HG03442 (cell line): ENCODE data around the gene TSNAXIP1.

ENCODE experiments used
- ATAC-seq: cut with Tn5 transposase; IDR thresholded peaks from one replicate; pipeline ENCODE4 v1.9.1; 2021; ENCODE audit warnings: mild to moderate bottlenecking, moderate library complexity; ENCODE audit not compliant: unreplicated experiment

TSNAXIP1 gene

DNA sequence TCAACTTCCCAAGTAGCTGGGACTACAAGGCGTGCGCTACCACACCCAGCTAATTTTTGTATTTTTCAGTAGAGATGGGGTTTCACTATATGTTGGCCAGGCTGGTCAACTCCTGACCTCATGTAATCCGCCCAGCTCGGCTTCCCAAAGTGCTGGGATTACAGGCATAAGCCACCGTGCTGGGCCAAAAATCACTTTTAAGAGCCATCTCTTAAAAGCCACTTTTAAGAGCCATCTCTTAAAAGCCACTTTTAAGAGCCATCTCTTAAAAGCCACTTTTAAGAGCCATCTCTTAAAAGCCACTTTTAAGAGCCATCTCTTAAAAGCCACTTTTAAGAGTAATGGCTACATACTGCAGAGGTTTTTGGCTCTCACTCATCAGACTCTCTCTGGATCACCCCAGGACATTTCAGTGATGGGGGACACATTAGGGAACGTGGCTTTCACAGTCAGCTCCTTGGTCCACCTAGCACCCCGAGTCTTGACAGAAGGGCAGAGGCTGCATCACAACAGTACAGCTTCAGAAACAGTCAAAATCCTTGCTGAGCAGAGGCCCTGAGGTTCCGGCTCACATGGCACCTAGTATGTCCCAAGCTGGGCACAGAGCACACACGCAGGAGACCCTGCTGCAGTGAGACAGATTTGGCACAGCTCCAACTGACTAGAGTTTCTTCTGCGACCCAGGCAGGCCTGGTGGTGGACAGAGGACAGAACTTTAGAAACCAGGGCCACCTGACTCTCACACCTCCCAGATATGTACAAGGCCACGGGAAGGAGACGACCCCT, 23.9 kb upstream of the TSNAXIP1 start:
- no peak for ATAC-seq

- ATAC-seq = no peak
These were observed 23.4 kb upstream of the TSNAXIP1 start for GRCh38 chr16:67783353-67783725.

DNA sequence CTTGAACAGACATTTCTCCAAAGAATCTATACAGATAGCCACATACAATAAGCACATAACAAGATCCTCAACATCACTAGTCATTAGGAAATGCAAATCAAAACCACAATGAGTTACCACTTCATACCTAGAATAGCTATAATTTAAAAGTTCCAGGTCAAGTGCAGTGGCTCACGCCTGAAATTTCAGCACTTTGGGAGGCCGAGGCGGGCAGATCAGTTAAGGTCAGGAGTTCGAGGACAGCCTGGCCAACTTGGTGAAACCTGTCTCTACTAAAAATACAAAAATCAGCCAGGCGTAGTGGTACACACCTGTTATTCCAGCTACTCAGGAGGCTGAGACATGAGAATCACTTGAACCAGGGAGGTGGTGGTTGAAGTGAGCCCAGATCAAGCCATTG, 20.2 kb upstream of the TSNAXIP1 start:
- ATAC-seq = no peak

DNA sequence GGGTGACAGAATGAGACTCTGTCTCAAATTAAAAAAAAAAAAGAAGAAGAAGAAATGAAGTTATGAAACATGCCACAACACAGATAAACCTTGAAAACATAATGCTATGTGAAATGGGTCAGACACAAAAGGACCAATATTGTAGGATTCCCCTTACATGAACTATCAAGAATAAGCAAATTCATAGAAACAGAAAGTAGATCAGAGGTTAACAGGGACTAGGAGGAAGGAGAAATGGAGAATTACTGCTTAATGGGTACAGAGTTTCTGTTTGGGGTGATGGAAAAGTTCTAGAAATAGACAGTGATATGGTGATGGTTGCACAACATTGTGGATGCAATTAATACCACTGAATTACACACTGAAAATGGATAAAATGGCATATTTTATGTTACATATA, 16.6 kb upstream of the TSNAXIP1 start:
- no peak for ATAC-seq

- no peak for ATAC-seq
These were observed 10.5 kb upstream of the TSNAXIP1 start for GRCh38 chr16:67796099-67796718.

GRCh38 chr16:67800338-67800926, 6.3 kb upstream of the TSNAXIP1 start:
- no peak for ATAC-seq

DNA sequence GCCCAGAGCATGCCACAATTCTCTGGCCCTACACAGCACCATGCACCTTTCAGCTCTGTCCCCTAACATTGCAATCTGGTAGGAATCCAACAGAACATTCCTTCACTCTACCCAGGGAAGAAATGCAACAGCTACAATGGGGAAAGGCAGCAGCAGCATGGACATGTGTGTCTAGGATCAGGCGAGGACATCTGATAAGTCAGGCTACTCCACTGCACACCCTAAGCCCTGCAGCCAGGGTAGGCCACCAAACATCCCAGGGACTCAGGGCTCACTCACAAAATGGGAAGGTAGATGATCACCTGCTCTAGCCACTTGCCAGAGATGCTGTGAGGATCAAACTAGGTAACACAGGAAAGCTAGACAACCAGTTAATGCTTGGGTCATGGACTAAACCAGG, 5.4 kb upstream of the TSNAXIP1 start:
- ATAC-seq = no peak

GRCh38 chr16:67801883-67802282, 4.8 kb upstream of the TSNAXIP1 start:
- ATAC-seq = no peak

DNA sequence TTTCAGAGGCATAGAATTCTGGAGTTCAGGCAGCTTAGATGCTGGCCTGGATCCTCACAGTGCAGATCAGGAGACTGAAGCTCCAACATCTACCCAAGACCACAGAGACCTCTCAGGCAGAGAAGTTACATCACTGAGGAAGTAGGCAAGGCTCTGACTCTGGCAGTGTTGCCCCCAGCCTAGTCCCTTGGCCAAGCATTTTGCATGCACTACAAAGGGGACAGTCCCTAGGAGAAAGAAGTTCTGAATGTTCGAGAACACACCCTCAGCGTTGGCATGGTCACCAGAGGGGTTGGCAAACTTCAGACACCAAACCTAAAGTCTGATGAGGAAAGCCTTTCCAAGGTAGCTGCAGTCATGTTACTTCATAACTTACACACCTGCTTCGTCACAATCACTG, 2.8 kb upstream of the TSNAXIP1 start:
- no peak for ATAC-seq

DNA sequence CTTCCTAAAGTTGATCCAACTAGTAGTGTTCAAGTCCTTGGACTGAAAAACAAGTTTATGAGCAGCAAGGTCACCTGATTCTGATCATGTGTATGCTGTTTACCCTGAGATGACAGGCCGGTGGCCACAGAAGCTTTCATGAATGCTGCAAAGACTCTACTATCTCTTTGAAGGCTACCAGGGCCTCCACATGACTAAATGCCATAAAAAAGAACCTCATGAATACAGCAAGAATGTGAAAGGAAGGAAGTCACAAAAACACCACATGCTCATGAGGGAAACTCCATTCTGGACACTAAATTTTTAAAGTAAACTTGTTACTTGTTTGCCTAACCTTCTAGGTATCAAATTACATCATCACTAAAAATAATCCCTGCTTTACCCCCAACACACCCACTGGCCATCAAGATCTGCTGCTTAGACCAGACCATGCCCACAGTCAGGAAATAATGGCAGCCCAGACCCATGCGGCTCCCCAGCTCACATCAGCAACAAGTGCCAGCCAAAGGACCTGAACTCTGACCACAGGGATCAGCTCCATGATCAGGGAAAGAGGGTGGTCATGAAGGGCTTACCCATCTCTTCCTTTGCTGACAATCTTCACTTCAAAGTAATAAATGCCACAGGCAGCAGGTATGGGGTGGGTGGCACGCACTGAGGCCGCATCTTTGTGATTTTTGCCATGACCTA, 1.7 kb upstream of the TSNAXIP1 start:
- ATAC-seq = no peak

GRCh38 chr16:67805718-67806427, 816 bp upstream of the TSNAXIP1 start:
- no peak for ATAC-seq

DNA sequence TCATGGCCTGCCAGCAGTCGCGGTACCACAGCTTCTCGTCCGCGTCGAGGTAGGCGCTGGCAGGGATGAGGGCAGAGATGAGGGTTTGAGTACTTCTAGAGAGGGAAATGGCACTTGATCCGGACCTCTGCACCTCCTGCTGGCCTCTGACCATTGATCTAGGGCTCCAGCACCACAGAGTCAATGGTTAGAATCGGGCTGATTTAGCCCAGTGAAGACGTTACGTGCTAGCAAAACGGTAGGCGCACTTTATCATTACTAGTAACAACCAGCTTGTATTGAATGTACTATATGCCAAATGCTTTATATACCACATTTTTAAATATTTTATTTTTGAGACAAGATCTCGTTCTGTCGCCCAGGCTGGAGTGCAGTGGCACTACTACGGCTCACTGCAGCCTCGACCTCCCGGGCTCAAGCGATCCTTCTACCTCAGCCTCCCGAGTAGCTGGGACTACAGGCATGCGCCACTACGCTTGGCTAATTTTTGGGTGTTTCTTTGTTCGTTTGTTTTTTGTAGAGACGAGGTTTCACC, 526 bp downstream of the TSNAXIP1 start:
- ATAC-seq = no peak

GRCh38 chr16:67811899-67812298, 5.2 kb downstream of the TSNAXIP1 start:
- no peak for ATAC-seq

DNA sequence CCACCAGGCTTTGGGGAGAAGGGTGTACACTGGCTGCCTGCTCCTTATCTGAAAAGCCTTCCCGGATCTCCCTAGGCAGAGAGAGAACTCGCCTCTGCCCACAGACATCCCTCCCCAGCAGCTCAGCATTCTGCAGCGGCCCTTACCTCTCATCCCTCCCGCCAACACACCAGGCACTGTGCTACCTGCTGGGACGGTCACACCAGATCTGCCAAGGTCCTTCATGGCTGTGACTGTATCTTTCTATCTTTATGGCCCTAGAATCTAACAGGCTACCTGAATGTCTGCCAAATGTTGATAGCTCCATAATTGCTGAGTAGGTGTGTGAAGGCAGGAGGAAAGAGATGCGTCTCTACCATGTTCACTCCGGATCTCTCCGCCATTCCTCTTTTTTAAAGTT, 7.9 kb downstream of the TSNAXIP1 start:
- ATAC-seq = no peak

DNA sequence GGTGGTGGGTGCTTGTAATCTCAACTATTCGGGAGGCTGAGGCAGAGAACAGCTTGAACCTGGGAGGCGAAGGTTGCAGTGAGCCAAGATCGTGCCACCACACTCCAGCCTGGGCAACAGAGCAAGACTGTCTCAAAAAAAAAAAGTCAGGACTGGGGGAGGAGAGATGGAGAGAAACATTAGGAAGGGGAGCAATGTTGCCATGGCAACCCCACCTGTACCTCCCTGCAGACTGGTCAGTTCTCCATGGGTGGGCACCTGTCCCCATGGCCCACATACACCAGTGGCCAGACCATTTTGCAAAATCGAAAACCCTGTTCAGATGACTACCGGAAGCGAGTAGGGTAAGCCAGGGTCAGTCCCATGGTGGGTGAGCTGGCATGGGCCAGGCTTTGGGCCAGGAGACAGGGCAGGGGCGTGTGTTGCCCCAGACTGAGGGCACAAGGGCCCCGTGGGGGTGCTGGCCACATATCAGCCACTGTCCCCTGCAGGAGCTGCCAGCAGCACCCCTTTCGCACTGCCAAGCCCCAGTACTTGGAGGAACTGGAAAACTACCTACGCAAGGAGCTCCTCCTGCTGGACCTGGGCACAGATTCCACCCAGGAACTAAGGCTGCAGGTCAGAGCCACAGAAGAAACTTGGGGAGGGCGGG, 14.0 kb downstream of the TSNAXIP1 start:
- no peak for ATAC-seq

GRCh38 chr16:67822511-67822910, 15.8 kb downstream of the TSNAXIP1 start:
- ATAC-seq = no peak

DNA sequence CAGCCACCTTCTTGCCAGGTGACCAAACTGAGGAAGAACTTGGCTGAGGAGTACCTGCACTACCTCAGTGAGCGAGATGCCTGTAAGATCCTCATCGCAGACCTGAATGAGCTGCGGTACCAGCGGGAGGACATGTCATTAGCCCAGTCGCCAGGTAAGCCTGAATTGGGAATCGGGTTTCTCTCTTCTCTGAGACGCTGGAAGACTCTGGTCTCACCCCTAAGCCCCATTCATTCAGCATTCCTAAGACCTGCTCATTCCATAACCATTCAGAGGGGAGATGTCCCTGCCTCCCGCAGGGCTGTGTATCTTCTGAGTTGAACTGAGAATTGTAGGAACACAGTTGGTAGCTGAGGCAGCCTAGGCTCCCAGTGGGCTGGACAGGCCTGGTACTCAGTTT, 18.4 kb downstream of the TSNAXIP1 start:
- no peak for ATAC-seq

DNA sequence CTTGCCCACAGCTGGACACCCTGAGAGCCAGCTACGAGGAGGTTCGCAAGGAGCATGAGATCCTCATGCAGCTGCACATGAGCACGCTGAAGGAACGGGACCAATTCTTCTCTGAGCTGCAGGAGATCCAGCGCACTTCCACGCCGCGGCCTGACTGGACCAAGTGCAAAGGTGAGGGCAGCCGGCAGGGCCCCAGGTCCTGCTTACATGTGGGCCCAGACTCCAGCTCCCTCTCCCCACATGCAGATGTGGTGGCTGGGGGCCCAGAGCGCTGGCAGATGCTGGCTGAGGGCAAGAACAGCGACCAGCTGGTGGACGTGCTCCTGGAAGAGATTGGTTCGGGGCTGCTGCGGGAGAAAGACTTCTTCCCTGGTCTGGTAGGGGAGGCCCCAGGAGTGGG, 19.2 kb downstream of the TSNAXIP1 start:
- ATAC-seq = no peak

DNA sequence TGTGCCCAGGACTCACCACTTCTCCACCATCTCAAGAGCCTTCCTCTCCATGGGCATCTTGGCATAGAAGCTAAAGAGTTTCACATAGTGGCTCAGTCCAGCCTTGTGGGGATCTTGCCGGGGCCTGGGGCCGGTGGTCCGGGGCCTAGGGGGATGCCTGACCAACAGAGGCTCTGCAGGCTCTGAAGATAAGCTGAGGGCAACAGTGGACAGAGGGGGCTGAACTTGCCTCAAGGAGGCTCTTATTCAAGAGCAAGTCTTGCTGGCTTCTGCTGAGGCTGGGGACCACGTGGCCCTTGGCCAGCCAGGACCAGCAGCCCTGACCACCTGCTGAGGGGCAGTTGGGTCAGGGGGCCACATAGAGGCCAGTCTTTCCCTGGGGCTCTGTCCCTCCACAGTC, 22.0 kb downstream of the TSNAXIP1 start:
- no peak for ATAC-seq

DNA sequence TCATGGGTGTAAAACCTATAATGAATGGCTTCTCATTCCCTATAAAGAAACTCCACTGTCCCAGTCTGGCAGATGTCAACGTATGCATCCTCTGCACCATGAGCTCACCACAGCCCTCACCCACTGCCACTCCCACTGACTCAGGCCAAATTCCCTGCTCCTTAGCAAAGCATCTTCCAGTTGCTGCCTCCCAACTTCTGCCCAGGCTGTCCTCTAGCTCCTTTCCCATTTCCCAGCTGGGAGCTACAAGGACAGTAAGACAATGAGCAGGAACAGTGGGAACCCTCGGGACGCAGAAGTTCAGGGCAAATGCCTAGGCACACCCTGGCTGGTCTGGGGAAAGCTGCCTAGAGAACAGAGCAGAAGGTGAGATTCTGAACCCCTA, 26.3 kb downstream of the TSNAXIP1 start:
- no peak for ATAC-seq
